ENCODE data around the gene MACC1. TPM values are rescaled to one million over a fixed set of nuclear protein-coding genes. Genes with fewer than 3 reads are reported as not detected.

Gene MACC1
- total and polyA plus RNA-seq, 2 donors (not counting 3 experiments of a cell fraction or from before 2014, with no cell fraction given) = not detected

DNA sequence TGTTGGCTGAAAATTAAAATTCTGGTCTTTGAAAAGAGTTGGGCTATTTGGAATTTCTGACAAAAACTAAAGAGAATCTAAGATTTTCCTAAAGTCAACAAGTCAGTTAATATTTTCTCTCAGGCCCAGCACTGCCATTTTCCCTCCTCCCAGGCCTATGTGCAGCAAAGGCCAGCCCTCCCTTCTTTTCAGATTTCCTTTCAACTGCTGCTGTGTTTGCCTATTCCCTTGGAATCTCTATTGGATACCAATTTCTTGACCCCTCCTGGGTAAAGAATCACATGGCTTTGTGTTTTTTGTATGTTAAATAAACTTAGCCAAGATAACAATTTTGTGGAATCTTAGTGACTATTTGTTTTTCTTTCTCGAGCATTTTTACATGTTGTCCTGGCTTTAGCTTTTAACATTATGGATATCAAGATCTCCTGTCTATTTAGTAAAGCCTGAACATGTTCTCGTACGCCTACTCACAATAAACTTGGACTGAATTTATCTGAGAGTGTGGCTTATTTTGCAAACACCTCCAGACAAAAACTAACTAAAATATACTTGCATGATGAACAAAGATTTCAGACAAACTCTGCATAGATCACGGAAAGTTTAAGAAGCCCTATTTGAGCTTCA, 19.9 kb downstream of the MACC1 start:
- CTCF ChIA-PET = interaction anchor here (0.8 to 1.6 kb wide), 4 partner anchors 11 to 455 kb away, joined by 3 read pairs; no protein-coding TSS in a partner anchor

More for the DNA sequence above, 19.9 kb downstream of the MACC1 start:
- no peaks in the 10 kb centered on the region for H3K27me3 ChIP-seq (ENCODE audit: control insufficient read depth in 2 of 2, insufficient read depth in 2 of 2, low read length in 2 of 2)
- no peak overlapping the region for H3K4me2 ChIP-seq (ENCODE audit: insufficient read depth, low read length)
- no peak overlapping the region for H2AFZ ChIP-seq (ENCODE audit: low read depth, low read length)
- peaks cover 11% of the 10 kb centered on the region for H3K4me1 ChIP-seq (ENCODE audit: control insufficient read depth, extremely low read depth, insufficient read depth, low read length)
- no peaks in the 10 kb centered on the region for H3K9me1 ChIP-seq (replicated peaks; ENCODE audit: control insufficient read depth, extremely low read depth, insufficient read depth, low read length)
- no TSS peak for BruUV-seq (replicated peaks)
- intact Hi-C loops (cut with micrococcal nuclease) (no loop called here), dilution Hi-C loops (cut with MboI; ENCODE audit: extremely low pct_ligation_motif_present, low sequenced_read_pairs) (no loop called here)
- H3K79me2 ChIP-seq (ENCODE audit: control insufficient read depth, insufficient read depth, low read length) = no peaks in the 10 kb centered on the region
- TF ChIP-seq MYC (IDR thresholded peaks at IDR 0.05; ENCODE audit: low read depth, low read length) (no peak), EZH2 (IDR thresholded peaks at IDR 0.05; ENCODE audit: borderline replicate concordance, low read depth, low read length, severe bottlenecking) (no peak), POLR2AphosphoS5 (IDR thresholded peaks at IDR 0.05; ENCODE audit: insufficient read depth, low read depth, low read length) (no peak), POLR2A (IDR thresholded peaks at IDR 0.05; ENCODE audit: low read depth, low read length) (no peak), JUN (IDR thresholded peaks at IDR 0.05; ENCODE audit: borderline replicate concordance, insufficient read depth, insufficient read length, low read depth) (no peak), GATA2 (IDR thresholded peaks at IDR 0.05; ENCODE audit: insufficient read depth, insufficient read length, low read depth, low read length) (no peak), FOS (IDR thresholded peaks at IDR 0.05; ENCODE audit: borderline replicate concordance, insufficient read depth, low read length) (no peak)
- TF ChIP-seq, protein P1, sequence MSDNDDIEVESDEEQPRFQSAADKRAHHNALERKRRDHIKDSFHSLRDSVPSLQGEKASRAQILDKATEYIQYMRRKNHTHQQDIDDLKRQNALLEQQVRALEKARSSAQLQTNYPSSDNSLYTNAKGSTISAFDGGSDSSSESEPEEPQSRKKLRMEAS (IDR thresholded peaks at IDR 0.05; ENCODE audit: insufficient read depth, insufficient read length) = no peak
- TF ChIP-seq, protein P2, sequence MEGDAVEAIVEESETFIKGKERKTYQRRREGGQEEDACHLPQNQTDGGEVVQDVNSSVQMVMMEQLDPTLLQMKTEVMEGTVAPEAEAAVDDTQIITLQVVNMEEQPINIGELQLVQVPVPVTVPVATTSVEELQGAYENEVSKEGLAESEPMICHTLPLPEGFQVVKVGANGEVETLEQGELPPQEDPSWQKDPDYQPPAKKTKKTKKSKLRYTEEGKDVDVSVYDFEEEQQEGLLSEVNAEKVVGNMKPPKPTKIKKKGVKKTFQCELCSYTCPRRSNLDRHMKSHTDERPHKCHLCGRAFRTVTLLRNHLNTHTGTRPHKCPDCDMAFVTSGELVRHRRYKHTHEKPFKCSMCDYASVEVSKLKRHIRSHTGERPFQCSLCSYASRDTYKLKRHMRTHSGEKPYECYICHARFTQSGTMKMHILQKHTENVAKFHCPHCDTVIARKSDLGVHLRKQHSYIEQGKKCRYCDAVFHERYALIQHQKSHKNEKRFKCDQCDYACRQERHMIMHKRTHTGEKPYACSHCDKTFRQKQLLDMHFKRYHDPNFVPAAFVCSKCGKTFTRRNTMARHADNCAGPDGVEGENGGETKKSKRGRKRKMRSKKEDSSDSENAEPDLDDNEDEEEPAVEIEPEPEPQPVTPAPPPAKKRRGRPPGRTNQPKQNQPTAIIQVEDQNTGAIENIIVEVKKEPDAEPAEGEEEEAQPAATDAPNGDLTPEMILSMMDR (IDR thresholded peaks at IDR 0.05; ENCODE audit: extremely low read depth in 1 of 2, insufficient read depth in 1 of 2, low read depth in 1 of 2, low read length in 2 of 2) = no peak
- FAIRE-seq = no peak
- no peak overlapping the region for H3K27ac ChIP-seq (ENCODE audit: insufficient read depth, low read depth, low read length)
- no peak overlapping the region for H3K9ac ChIP-seq (replicated peaks; ENCODE audit: extremely low read depth, insufficient read depth, low read length)
- H3K9me3 ChIP-seq (replicated peaks; ENCODE audit: control insufficient read depth, insufficient read depth, low read length) = no peaks in the 10 kb centered on the region
- no peak overlapping the region for H3K4me3 ChIP-seq (replicated peaks in 1 of 3; ENCODE audit: insufficient read depth in 1 of 3, low read depth in 1 of 3, low read length in 3 of 3)
- no peak for DNase-seq (ENCODE audit: low read depth, low spot score)
- no peaks in the 10 kb centered on the region for H3K36me3 ChIP-seq (ENCODE audit: control insufficient read depth in 2 of 2, extremely low read depth in 1 of 2, insufficient read depth in 2 of 2, low read length in 2 of 2)
- no peaks in the 10 kb centered on the region for H4K20me1 ChIP-seq (replicated peaks; ENCODE audit: control insufficient read depth, extremely low read depth, insufficient read depth, low read length)
- POLR2A ChIA-PET = no interaction called here
